H9 (cell line): ENCODE measurements around the gene SRRT. TPM values are rescaled to one million over a fixed set of nuclear protein-coding genes. Genes with fewer than 3 reads are reported as not detected.

Source experiments
- DNase-seq: peaks from one replicate; pipeline ENCODE4 v3.0.0-alpha.2; 2017
- H2AFZ ChIP-seq: one replicate; pipeline ENCODE4 v1.6.1; 2013; ENCODE audit warnings: mild to moderate bottlenecking, low read length, control low read depth, moderate library complexity
- H2AK5ac ChIP-seq: 2 replicates; pipeline ENCODE4 v1.6.1; 2013; ENCODE audit warnings: low read length, control low read depth, mixed read lengths; ENCODE audit not compliant: insufficient read length
- H2BK120ac ChIP-seq: one replicate; pipeline ENCODE4 v1.6.1; 2013; ENCODE audit warnings: low read depth, mild to moderate bottlenecking, low read length, control low read depth, inconsistent platforms; ENCODE audit not compliant: poor library complexity, severe bottlenecking
- H2BK12ac ChIP-seq: 2 replicates; pipeline ENCODE4 v1.6.1; 2013; ENCODE audit warnings: low read length, control low read depth, mixed read lengths, low read depth; ENCODE audit not compliant: insufficient read length
- H2BK15ac ChIP-seq: 2 replicates; pipeline ENCODE4 v1.6.1; 2013; ENCODE audit warnings: low read depth, low read length, control low read depth
- H2BK20ac ChIP-seq: one replicate; pipeline ENCODE4 v1.6.1; 2013; ENCODE audit warnings: low read depth, mild to moderate bottlenecking, low read length, control low read depth, inconsistent platforms; ENCODE audit not compliant: poor library complexity, severe bottlenecking
- H2BK5ac ChIP-seq: 2 replicates; pipeline ENCODE4 v1.6.1; 2013; ENCODE audit warnings: low read length, control low read depth, mixed read lengths; ENCODE audit not compliant: insufficient read length
- H3K14ac ChIP-seq: 2 replicates; pipeline ENCODE4 v1.6.1; 2013; ENCODE audit warnings: low read length, control low read depth; ENCODE audit not compliant: insufficient read depth
- H3K18ac ChIP-seq: 2 replicates; pipeline ENCODE4 v1.6.1; 2013; ENCODE audit warnings: low read depth, mild to moderate bottlenecking, mixed read lengths, low read length, control low read depth; ENCODE audit not compliant: insufficient read length
- H3K23ac ChIP-seq: 2 replicates; pipeline ENCODE4 v1.6.1; 2013; ENCODE audit warnings: low read length, control low read depth, mixed read lengths, low read depth; ENCODE audit not compliant: insufficient read length
- H3K23me2 ChIP-seq: 2 replicates; pipeline ENCODE4 v1.6.1; 2013; ENCODE audit warnings: low read depth, mild to moderate bottlenecking, mixed read lengths, low read length, control low read depth; ENCODE audit not compliant: insufficient read length, poor library complexity, severe bottlenecking
- H3K27ac ChIP-seq: 2 replicates; pipeline ENCODE4 v1.5.1; 2013; ENCODE audit warnings: low read length, control low read depth, mixed read lengths, low read depth; ENCODE audit not compliant: insufficient read length
- H3K27me3 ChIP-seq: 2 replicates; pipeline ENCODE4 v1.6.1; 2013; ENCODE audit warnings: low read length, control low read depth, inconsistent platforms; ENCODE audit not compliant: insufficient read depth
- H3K4ac ChIP-seq: 2 replicates; pipeline ENCODE4 v1.6.1; 2013; ENCODE audit warnings: low read depth, mild to moderate bottlenecking, control low read depth, inconsistent platforms, low read length, moderate library complexity
- H3K4me1 ChIP-seq: 2 replicates; pipeline ENCODE4 v1.6.1; 2013; ENCODE audit warnings: low read length, control low read depth, inconsistent platforms; ENCODE audit not compliant: insufficient read depth
- H3K4me2 ChIP-seq: 2 replicates; pipeline ENCODE4 v1.6.1; 2013; ENCODE audit warnings: low read length, control low read depth, mixed read lengths; ENCODE audit not compliant: insufficient read length, insufficient read depth
- H3K56ac ChIP-seq: 2 replicates; pipeline ENCODE4 v1.6.1; 2013; ENCODE audit warnings: low read depth, mild to moderate bottlenecking, mixed read lengths, low read length, control low read depth; ENCODE audit not compliant: insufficient read length
- H3K79me1 ChIP-seq: 2 replicates; pipeline ENCODE4 v1.6.1; 2013; ENCODE audit warnings: low read depth, mild to moderate bottlenecking, moderate library complexity, low read length, control low read depth, inconsistent platforms; ENCODE audit not compliant: insufficient read depth, poor library complexity, severe bottlenecking
- H3K79me2 ChIP-seq: 2 replicates; pipeline ENCODE4 v1.6.1; 2013; ENCODE audit warnings: low read length, control low read depth, inconsistent platforms; ENCODE audit not compliant: insufficient read depth
- H3K9ac ChIP-seq: 2 replicates; pipeline ENCODE4 v1.6.1; 2013; ENCODE audit warnings: low read length, control low read depth, mixed read lengths; ENCODE audit not compliant: insufficient read length; ENCODE audit errors: extremely low read depth
- H3K9me3 ChIP-seq: one replicate; pipeline ENCODE4 v1.6.1; 2013; ENCODE audit warnings: low read depth, low read length, inconsistent platforms; ENCODE audit not compliant: control insufficient read depth
- H3T11ph ChIP-seq: one replicate; pipeline ENCODE4 v1.6.1; 2013; ENCODE audit warnings: mild to moderate bottlenecking, low read length, control low read depth, inconsistent platforms
- H4K20me1 ChIP-seq: one replicate; pipeline ENCODE4 v1.6.1; 2013; ENCODE audit not compliant: control insufficient read depth, insufficient read length, insufficient read depth
- H4K5ac ChIP-seq: 2 replicates; pipeline ENCODE4 v1.6.1; 2013; ENCODE audit warnings: low read depth, mild to moderate bottlenecking, mixed read lengths, low read length, control low read depth; ENCODE audit not compliant: insufficient read length
- H4K8ac ChIP-seq: replicated peaks from 2 replicates; pipeline ENCODE4 v1.6.1; 2013; ENCODE audit warnings: low read length, control low read depth, mixed read lengths, low read depth; ENCODE audit not compliant: insufficient read length
- H4K91ac ChIP-seq: 2 replicates; pipeline ENCODE4 v1.6.1; 2013; ENCODE audit warnings: low read depth, mild to moderate bottlenecking, moderate library complexity, mixed read lengths, low read length, control low read depth; ENCODE audit not compliant: insufficient read length
- H3K27ac Mint-ChIP-seq, 3 experiments: 2 replicates in 2 of 3; 3 replicates in 1 of 3; pipeline ENCODE4 v1.8.0; 2020 to 2021; ENCODE audit warnings: mixed read lengths in 3 of 3, mild to moderate bottlenecking in 1 of 3, moderate library complexity in 1 of 3
- H3K27me3 Mint-ChIP-seq: 2 replicates; pipeline ENCODE4 v1.8.0; 2021; ENCODE audit warnings: low read depth, mild to moderate bottlenecking, moderate library complexity, mixed read lengths
- H3K36me3 Mint-ChIP-seq, 3 experiments: 2 replicates in 2 of 3; 3 replicates in 1 of 3; pipeline ENCODE4 v1.8.0; 2020 to 2021; ENCODE audit warnings: low read depth in 3 of 3, mixed read lengths in 3 of 3; ENCODE audit not compliant: insufficient read depth in 1 of 3
- H3K4me1 Mint-ChIP-seq, 2 experiments: 2 replicates each; pipeline ENCODE4 v1.8.0; 2020; ENCODE audit warnings: mixed read lengths in 2 of 2
- H3K4me3 Mint-ChIP-seq, 2 experiments: 2 replicates in 1 of 2; 3 replicates in 1 of 2; pipeline ENCODE4 v1.8.0; 2020 to 2021; ENCODE audit warnings: mild to moderate bottlenecking in 2 of 2, mixed read lengths in 2 of 2, moderate library complexity in 1 of 2
- H3K9me3 Mint-ChIP-seq, 2 experiments: 2 replicates in 1 of 2; 3 replicates in 1 of 2; pipeline ENCODE4 v1.8.0; 2020; ENCODE audit warnings: mild to moderate bottlenecking in 2 of 2, mixed read lengths in 2 of 2, moderate library complexity in 1 of 2
- WGBS: extraction: QIAGEN DNeasy Blood & Tissue Kit; methylation state at CpG from one replicate; pipeline ENCODE4 v1.1.7; 2013; ENCODE audit warnings: missing lambda C conversion rate, low lambda C conversion rate, mixed read lengths; ENCODE audit not compliant: insufficient read length; ENCODE audit errors: extremely low coverage; 5-methylcytosine and 5-hydroxymethylcytosine counted together
- total RNA-seq: library from RNA; stranded (reverse); gene quantifications from 2 replicates; pipeline ENCODE4 v1.2.1, GENCODE V29; 2021
- TF ChIP-seq, protein P1 (sequence below): fragments of 200-600 bp; sonication (generic); conservative IDR thresholded peaks from 3 replicates; pipeline ENCODE4 v1.8.0; 2021; ENCODE audit warnings: antibody characterized with exemption, mild to moderate bottlenecking

Gene SRRT
- total RNA-seq, 1 experiment from 2014 or later, result 373 TPM

DNA sequence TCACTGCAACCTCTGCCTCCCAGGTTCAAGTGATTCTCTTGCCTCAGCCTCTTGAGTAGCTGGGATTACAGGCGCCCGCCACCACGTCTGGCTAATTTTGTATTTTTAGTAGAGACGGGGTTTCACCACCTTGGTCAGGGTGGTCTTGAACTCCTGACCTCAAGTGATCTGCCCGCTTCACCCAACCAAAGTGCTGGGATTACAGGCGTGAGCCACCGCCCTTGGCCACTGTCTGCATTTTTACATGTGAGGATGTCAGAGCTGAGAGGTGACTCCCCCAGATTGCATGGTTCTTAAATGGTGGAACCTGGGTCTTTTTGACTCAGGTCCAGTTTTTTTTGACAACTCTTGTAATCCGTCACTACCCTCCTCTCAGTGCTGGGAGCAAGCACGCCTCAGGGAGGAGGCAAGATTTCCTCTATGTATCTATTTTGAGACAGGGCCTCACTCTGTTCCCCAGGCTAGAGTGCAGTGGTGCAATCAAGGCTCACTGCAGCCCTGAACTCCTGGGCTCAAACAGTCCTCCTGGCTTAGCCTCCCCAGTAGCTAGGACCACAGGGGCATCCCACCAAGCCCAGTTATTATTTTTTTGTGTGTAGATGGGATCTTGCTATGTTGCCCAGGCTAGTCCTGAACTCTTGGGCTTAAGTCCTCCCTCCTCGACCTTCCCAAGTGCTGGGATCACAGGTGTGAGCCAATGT lies 1.2 kb upstream of the SRRT start:
- H3K4me3 Mint-ChIP-seq, result peak overlapping the region; percentile 99
- H2BK120ac ChIP-seq, result no peak overlapping the region
- no peaks in the 10 kb centered on the region for H3K9me3 Mint-ChIP-seq
- peak overlapping the region; percentile 60 for H3K4me2 ChIP-seq
- H3K18ac ChIP-seq, result no peak overlapping the region
- H3K23ac ChIP-seq, result no peak overlapping the region
- no peaks in the 10 kb centered on the region for H3K27me3 Mint-ChIP-seq
- H3T11ph ChIP-seq, result no peak overlapping the region
- no peak overlapping the region for H4K91ac ChIP-seq
- no peak overlapping the region for H3K27ac ChIP-seq
- TF ChIP-seq, protein P1, sequence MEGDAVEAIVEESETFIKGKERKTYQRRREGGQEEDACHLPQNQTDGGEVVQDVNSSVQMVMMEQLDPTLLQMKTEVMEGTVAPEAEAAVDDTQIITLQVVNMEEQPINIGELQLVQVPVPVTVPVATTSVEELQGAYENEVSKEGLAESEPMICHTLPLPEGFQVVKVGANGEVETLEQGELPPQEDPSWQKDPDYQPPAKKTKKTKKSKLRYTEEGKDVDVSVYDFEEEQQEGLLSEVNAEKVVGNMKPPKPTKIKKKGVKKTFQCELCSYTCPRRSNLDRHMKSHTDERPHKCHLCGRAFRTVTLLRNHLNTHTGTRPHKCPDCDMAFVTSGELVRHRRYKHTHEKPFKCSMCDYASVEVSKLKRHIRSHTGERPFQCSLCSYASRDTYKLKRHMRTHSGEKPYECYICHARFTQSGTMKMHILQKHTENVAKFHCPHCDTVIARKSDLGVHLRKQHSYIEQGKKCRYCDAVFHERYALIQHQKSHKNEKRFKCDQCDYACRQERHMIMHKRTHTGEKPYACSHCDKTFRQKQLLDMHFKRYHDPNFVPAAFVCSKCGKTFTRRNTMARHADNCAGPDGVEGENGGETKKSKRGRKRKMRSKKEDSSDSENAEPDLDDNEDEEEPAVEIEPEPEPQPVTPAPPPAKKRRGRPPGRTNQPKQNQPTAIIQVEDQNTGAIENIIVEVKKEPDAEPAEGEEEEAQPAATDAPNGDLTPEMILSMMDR, result no peak
- H3K56ac ChIP-seq, result no peak overlapping the region
- H3K9ac ChIP-seq, result peak overlapping the region; percentile 90
- peaks cover 25% of the 10 kb centered on the region; the same call in 1 of the 2 replicates for H3K79me2 ChIP-seq
- no peak overlapping the region for H4K8ac ChIP-seq
- H4K5ac ChIP-seq, result no peak overlapping the region
- no peak overlapping the region for H2AFZ ChIP-seq
- no peaks in the 10 kb centered on the region for H3K79me1 ChIP-seq
- H3K9me3 ChIP-seq, result no peaks in the 10 kb centered on the region
- no peak overlapping the region for H2BK5ac ChIP-seq
- no peaks in the 10 kb centered on the region for H4K20me1 ChIP-seq
- no CpG with 5 or more reads among the region's 10 CpGs for WGBS
- no peak overlapping the region for H3K4ac ChIP-seq
- no peak overlapping the region for H2BK15ac ChIP-seq
- peaks cover 21 to 24% of the 10 kb centered on the region in 2 experiments for H3K4me1 Mint-ChIP-seq
- no peak overlapping the region for H3K14ac ChIP-seq
- no peak overlapping the region for H2AK5ac ChIP-seq
- DNase-seq, result no peak
- H3K27me3 ChIP-seq, result no peaks in the 10 kb centered on the region
- peaks cover 5% of the 10 kb centered on the region for H3K23me2 ChIP-seq
- no peak overlapping the region for H2BK20ac ChIP-seq
- H3K4me1 ChIP-seq, result no peaks in the 10 kb centered on the region; the same call in 1 of the 2 replicates
- H2BK12ac ChIP-seq, result no peak overlapping the region
- peaks cover 54 to 87% (median 83%) of the 10 kb centered on the region in 3 experiments for H3K36me3 Mint-ChIP-seq
- peak overlapping the region; percentile 99 to 100 (median 99); a peak in 6 of 7 replicates for H3K27ac Mint-ChIP-seq
